ENCODE measurements around the gene FARP1. TPM values are rescaled to one million over a fixed set of nuclear protein-coding genes. Genes with fewer than 3 reads are reported as not detected.

The FARP1 gene
- 18.6 and 27.2 TPM in 2 replicates for total RNA-seq

GRCh38 chr13:98142380-98143156, at the start of gene FARP1:
TSS of gene FARP1 (plus strand) at chr13:98143094. CDS start at chr13:98213243, 70,149 bp downstream.

GRCh38 chr13:98176777-98177608, 34.1 kb downstream of the FARP1 start, which contains the start of gene RNF113B:
TSS of gene RNF113B (minus strand) at chr13:98177269. CDS start at chr13:98177236, 33 bp downstream.

Other genes with a start within 250 kb of the FARP1 start
- 250 and 314 TPM in 2 replicates for gene IPO5, start 189.4 kb upstream of the FARP1 start, total RNA-seq
- gene RNF113B, start 34.2 kb downstream of the FARP1 start, total RNA-seq: not detected in 2 replicates